GM04503 (cell line): Measurements from ENCODE around the gene AGAP1.

Experiments used
- DNase-seq: peaks from one replicate; pipeline ENCODE4 v3.0.0-alpha.2; 2012; ENCODE audit warnings: low read depth

AGAP1 gene

GRCh38 chr2:235810846-235811245 is 317.0 kb downstream of the AGAP1 start:
- no peak for DNase-seq

GRCh38 chr2:235811446-235812184 is 317.8 kb downstream of the AGAP1 start:
- no peak for DNase-seq

- no peak for DNase-seq
Observed at GRCh38 chr2:235812185-235812665, 318.4 kb downstream of the AGAP1 start.

- no peak for DNase-seq
Observed at GRCh38 chr2:235813398-235813797, 319.6 kb downstream of the AGAP1 start.

GRCh38 chr2:235820571-235820970 is 326.7 kb downstream of the AGAP1 start:
- DNase-seq, result no peak

GRCh38 chr2:235824331-235824730 is 330.5 kb downstream of the AGAP1 start:
- DNase-seq, result no peak

GRCh38 chr2:235825946-235826345 is 332.1 kb downstream of the AGAP1 start:
- DNase-seq, result no peak

GRCh38 chr2:235826826-235827225 is 333.0 kb downstream of the AGAP1 start:
- no peak for DNase-seq

GRCh38 chr2:235827585-235827992 is 333.7 kb downstream of the AGAP1 start:
- no peak for DNase-seq

- DNase-seq, result no peak
Observed at GRCh38 chr2:235829726-235830125, 335.9 kb downstream of the AGAP1 start.

- no peak for DNase-seq
Observed at GRCh38 chr2:235831755-235832154, 337.9 kb downstream of the AGAP1 start.

- no peak for DNase-seq
Observed at GRCh38 chr2:235832941-235833340, 339.1 kb downstream of the AGAP1 start.

GRCh38 chr2:235833971-235834620 is 340.3 kb downstream of the AGAP1 start:
- DNase-seq, result no peak

GRCh38 chr2:235834781-235835180 is 340.9 kb downstream of the AGAP1 start:
- no peak for DNase-seq

- DNase-seq, result no peak
Observed at GRCh38 chr2:235835810-235836209, 342.0 kb downstream of the AGAP1 start.

- DNase-seq, result no peak
Observed at GRCh38 chr2:235836491-235836911, 342.7 kb downstream of the AGAP1 start.

GRCh38 chr2:235839226-235839625 is 345.4 kb downstream of the AGAP1 start:
- no peak for DNase-seq

- no peak for DNase-seq
Observed at GRCh38 chr2:235839974-235840373, 346.1 kb downstream of the AGAP1 start.

- DNase-seq, result no peak
Observed at GRCh38 chr2:235841863-235842262, 348.0 kb downstream of the AGAP1 start.

GRCh38 chr2:235842941-235843340 is 349.1 kb downstream of the AGAP1 start:
- DNase-seq, result no peak

GRCh38 chr2:235843591-235844395 is 349.9 kb downstream of the AGAP1 start:
- no peak for DNase-seq

GRCh38 chr2:235844561-235844960 is 350.7 kb downstream of the AGAP1 start:
- no peak for DNase-seq

- no peak for DNase-seq
Observed at GRCh38 chr2:235845245-235845644, 351.4 kb downstream of the AGAP1 start.
